SH-SY5Y (cell line): ENCODE measurements around the gene CCER1.

Experiments used
- GATA2 ChIP-seq: IDR thresholded peaks from 2 replicates; pipeline ENCODE4 v1.6.1; 2011; ENCODE audit warnings: mild to moderate bottlenecking, low read depth, low read length
- GATA3 ChIP-seq: IDR thresholded peaks from 2 replicates; pipeline ENCODE4 v1.6.1; 2011; ENCODE audit warnings: low read depth, mild to moderate bottlenecking, low read length, moderate library complexity

- TF ChIP-seq GATA2 (no peak), GATA3 (no peak)
These were observed 29.1 kb upstream of the CCER1 start for GRCh38 chr12:90984114-90984513.
